Fibroblast of mammary gland (primary cell): Measurements from ENCODE around the gene OR4K15.
"Not testable (repeated sequence)": the region's sequence is repeated elsewhere in the genome, so short reads cannot be mapped to it uniquely, and the experiment has no call there.

Experiments
- DNase-seq: peaks from one replicate; pipeline ENCODE4 v3.0.0-alpha.2; 2010; ENCODE audit warnings: low read depth
- H3K4me3 ChIP-seq: 2 replicates; pipeline ENCODE4 v1.5.1; 2011; ENCODE audit warnings: low read depth, mild to moderate bottlenecking, low read length, moderate library complexity; ENCODE audit not compliant: control insufficient read depth
- TF ChIP-seq, protein P1 (sequence below): conservative IDR thresholded peaks from 2 replicates; pipeline ENCODE4 v1.5.1; 2011; ENCODE audit warnings: low read depth, low read length, inconsistent platforms; ENCODE audit not compliant: control insufficient read depth, insufficient read depth

OR4K15 gene, protein sequence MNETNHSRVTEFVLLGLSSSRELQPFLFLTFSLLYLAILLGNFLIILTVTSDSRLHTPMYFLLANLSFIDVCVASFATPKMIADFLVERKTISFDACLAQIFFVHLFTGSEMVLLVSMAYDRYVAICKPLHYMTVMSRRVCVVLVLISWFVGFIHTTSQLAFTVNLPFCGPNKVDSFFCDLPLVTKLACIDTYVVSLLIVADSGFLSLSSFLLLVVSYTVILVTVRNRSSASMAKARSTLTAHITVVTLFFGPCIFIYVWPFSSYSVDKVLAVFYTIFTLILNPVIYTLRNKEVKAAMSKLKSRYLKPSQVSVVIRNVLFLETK

DNA sequence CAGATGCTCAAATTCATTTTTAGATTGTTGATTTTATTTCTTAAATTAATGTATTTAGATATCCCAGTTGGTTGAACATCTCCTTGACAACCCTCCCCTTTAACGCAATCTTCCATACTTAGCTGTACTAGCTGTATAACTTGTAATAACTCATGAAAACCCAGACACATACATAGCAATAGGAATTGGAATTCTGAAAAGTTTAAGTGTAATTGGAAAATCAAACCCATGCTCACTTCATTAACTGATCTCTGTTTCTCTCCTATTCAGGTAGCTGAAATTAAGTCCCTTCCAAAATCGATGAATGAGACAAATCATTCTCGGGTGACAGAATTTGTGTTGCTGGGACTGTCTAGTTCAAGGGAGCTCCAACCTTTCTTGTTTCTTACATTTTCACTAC lies at the start of gene OR4K15:
TSS of gene OR4K15 (plus strand) at position 301 of the 400 bp plus-strand sequence. CDS start at position 301, 0 bp downstream.
- TF ChIP-seq, protein P1, sequence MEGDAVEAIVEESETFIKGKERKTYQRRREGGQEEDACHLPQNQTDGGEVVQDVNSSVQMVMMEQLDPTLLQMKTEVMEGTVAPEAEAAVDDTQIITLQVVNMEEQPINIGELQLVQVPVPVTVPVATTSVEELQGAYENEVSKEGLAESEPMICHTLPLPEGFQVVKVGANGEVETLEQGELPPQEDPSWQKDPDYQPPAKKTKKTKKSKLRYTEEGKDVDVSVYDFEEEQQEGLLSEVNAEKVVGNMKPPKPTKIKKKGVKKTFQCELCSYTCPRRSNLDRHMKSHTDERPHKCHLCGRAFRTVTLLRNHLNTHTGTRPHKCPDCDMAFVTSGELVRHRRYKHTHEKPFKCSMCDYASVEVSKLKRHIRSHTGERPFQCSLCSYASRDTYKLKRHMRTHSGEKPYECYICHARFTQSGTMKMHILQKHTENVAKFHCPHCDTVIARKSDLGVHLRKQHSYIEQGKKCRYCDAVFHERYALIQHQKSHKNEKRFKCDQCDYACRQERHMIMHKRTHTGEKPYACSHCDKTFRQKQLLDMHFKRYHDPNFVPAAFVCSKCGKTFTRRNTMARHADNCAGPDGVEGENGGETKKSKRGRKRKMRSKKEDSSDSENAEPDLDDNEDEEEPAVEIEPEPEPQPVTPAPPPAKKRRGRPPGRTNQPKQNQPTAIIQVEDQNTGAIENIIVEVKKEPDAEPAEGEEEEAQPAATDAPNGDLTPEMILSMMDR = no peak
- no peak for DNase-seq
- no peak within 1 kb of the TSS for H3K4me3 ChIP-seq

DNA sequence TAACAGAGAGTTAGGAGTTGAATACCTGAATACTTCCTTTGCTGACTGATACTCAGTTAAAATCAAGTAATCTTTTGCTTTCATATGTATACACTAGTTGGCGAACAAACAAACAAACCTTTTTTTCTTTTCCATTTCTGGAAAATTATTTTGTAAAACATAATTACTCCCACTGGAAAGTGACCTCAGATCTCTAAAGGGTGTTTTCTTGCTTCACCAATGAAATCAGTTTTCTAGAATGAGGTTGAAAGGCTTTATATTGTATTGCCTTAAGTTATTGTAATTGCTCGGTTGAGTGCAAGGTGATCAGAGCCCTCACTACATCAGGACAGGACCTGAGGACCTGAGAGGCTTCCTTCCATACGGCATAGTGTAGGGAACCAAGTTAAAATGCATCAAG lies 44.8 kb upstream of the OR4K15 start, which contains the start of gene OR4K1:
TSS of gene OR4K1 (plus strand) at position 301 of the 400 bp plus-strand sequence. CDS start 4,750 bp downstream, outside the sequence.
- no peak for DNase-seq
- no peak within 1 kb of the TSS for H3K4me3 ChIP-seq
- TF ChIP-seq, protein P1 = no peak

DNA sequence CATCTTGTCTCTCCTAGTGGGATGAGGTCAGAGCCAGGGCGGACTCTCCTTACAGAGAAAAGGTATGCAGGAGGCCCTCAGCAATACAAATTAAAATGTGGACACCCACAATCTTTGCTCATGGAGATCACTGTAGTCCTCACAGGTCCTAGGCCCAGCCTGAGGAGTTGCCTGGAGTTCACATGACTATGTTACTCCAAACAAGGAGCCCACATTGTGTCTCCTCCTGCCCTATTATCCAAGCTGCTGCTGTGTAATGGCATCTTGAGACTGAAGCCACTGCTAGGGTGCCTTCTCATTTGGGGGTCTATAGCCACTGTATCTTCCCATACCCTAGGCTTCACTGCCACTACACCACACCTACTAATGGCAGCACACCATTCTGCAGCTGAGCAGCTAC lies 33.7 kb upstream of the OR4K15 start:
- TF ChIP-seq, protein P1 = no peak

DNA sequence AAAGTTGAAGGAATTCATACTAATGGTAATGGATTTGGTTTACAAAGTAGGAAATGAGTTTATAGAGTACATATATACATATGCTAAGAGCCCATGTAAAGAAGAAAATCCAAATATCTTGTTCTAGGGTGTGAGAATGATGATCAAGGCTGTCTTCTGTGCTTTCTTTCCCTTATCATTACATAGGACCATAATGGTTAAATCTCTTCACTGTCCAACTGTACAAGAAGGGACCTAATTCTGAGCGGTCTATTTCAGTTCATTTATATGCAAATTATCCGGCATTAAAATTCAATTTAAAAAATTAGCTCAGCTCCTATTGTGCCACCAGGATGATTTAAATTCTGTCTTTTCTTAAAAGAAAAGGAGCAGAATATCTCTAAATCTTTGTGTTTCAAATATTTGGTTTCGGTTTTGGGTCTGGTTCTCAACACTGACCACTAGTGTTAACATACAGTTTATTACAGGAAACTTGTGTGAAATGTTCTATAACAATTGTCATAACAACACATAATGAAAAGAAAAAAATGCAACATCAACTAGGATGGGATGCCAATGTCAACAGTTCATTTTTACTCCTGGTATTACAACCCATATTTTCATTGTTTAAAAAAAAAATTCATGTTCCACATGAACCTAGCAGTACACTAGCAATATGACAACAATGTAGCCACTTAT lies 27.8 kb upstream of the OR4K15 start:
- TF ChIP-seq, protein P1 = no peak

More for the DNA sequence above, 33.7 kb upstream of the OR4K15 start:
- no peak overlapping the region for H3K4me3 ChIP-seq
- DNase-seq = no peak

DNA sequence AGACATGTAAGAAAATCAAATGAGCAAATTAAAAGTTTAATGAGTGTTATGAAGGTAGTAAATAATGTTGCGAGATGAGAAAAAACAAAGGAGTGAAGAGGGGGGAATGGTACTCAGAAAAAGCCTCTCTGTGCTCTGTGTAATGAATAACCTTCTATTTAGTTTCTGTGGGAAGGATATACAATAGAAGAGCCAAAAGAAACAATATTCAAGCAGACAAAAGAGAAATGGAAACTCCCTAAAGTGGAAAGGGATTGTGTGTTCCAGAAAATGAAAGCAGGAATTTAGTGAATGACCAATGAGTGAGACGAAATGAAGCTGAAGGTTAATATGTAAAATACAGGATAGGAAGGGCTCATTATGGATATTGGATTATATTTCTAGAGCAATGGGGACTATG lies 26.2 kb upstream of the OR4K15 start:
- TF ChIP-seq, protein P1 = no peak
- no peak overlapping the region for H3K4me3 ChIP-seq
- DNase-seq = no peak

More for the DNA sequence above, 27.8 kb upstream of the OR4K15 start:
- DNase-seq = no peak
- H3K4me3 ChIP-seq = no peak overlapping the region

DNA sequence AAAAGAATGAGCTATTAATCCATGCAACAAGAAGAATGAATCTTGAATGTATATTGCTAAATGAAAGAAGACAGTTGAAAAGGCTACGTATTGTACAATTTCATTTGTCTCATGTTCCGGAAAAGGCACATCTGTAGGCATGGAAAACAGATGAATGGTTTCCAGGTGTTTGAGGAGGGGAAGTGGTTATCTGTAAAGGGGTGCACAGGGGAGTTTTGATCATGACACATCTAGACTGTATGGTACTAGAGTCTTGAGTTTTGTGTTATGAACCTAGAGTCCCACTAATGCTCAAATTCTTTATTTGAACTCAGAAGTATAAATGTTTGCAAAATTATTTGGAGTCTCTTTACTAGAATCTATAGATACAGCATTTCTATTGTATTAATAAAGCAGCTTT lies 5.7 kb upstream of the OR4K15 start:
- not testable (repeated sequence) for H3K4me3 ChIP-seq, DNase-seq

DNA sequence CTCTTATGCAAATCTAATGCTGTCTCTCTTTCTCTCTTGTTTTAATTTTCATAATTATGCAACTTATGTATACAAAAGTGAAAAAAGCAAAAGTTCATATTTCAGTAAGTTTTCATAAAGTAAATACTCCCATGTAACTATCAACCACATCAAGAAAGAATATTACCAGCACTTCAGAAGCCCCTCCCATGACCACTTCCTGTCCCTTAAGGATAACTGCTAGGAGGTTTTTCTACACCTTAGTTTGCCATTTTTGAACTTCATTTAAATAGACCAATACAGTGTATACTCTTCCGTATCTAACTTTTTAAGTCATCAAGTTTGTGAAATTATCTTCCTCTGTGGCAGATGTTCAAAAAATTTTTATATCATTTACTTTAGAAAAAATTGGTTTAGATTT lies 547 bp upstream of the OR4K15 start:
- TF ChIP-seq, protein P1 = no peak
- no peak for DNase-seq
- no peak overlapping the region for H3K4me3 ChIP-seq
